HL-60 (cell line): ENCODE measurements around the gene USB1.

Source experiments
- DNase-seq, 2 experiments: peaks; one replicate each; pipeline ENCODE4 v3.0.0-alpha.2; 2010 to 2020; ENCODE audit warnings: low read depth in 1 of 2, low spot score in 1 of 2
- H3K27ac ChIP-seq: fragments of 250-450 bp; sonication (Bioruptor Pico); replicated peaks from 2 replicates; pipeline ENCODE4 v1.5.1; 2020; ENCODE audit warnings: mild to moderate bottlenecking, moderate library complexity
- H3K27me3 ChIP-seq: fragments of 250-450 bp; sonication (Bioruptor Pico); 2 replicates; pipeline ENCODE4 v1.5.1; 2021; ENCODE audit warnings: mild to moderate bottlenecking, moderate library complexity; ENCODE audit not compliant: insufficient read depth, poor library complexity, severe bottlenecking
- H3K4me3 ChIP-seq: replicated peaks from 2 replicates; pipeline ENCODE4 v1.5.1; 2011; ENCODE audit warnings: mild to moderate bottlenecking, control low read depth, low read length; ENCODE audit not compliant: insufficient read depth
- CTCF ChIP-seq: IDR thresholded peaks from one replicate; pipeline ENCODE4 v1.5.1; 2011; ENCODE audit warnings: low read length, control low read depth, inconsistent platforms; ENCODE audit not compliant: insufficient read depth
- GABPA ChIP-seq: IDR thresholded peaks from 2 replicates; pipeline ENCODE4 v1.6.1; 2012; ENCODE audit warnings: low read depth
- POLR2AphosphoS5 ChIP-seq: IDR thresholded peaks from 2 replicates; pipeline ENCODE4 v1.6.1; 2012; ENCODE audit warnings: low read depth
- REST ChIP-seq: IDR thresholded peaks from 2 replicates; pipeline ENCODE4 v1.6.1; 2012; ENCODE audit warnings: low read depth; ENCODE audit not compliant: insufficient replicate concordance
- SPI1 ChIP-seq: IDR thresholded peaks from 2 replicates; pipeline ENCODE4 v1.6.1; 2012; ENCODE audit warnings: low read depth, mild to moderate bottlenecking, borderline replicate concordance

The USB1 gene

GRCh38 chr16:57996406-57997175, 4.6 kb upstream of the USB1 start:
- Histone ChIP-seq H3K27ac (no peak overlapping the region), H3K4me3 (no peak overlapping the region), H3K27me3 (no peaks in the 10 kb centered on the region)
- DNase-seq, result no peak
- TF ChIP-seq REST (no peak), POLR2AphosphoS5 (no peak), GABPA (no peak), SPI1 (no peak), CTCF (no peak)

GRCh38 chr16:57997176-57997527, 4.1 kb upstream of the USB1 start:
- Histone ChIP-seq H3K4me3 (no peak overlapping the region), H3K27me3 (no peaks in the 10 kb centered on the region), H3K27ac (no peak overlapping the region)
- DNase-seq, result no peak
- no peak for TF ChIP-seq SPI1
- TF ChIP-seq CTCF, result no peak
- no peak for TF ChIP-seq REST
- no peak for TF ChIP-seq GABPA
- no peak for TF ChIP-seq POLR2AphosphoS5

- H3K4me3 ChIP-seq, result no peak overlapping the region
- TF ChIP-seq POLR2AphosphoS5 (no peak), GABPA (no peak), REST (no peak), CTCF (no peak), SPI1 (no peak)
Measured at GRCh38 chr16:57997528-57998265, 3.5 kb upstream of the USB1 start.

More at GRCh38 chr16:57997528-57998265, 3.5 kb upstream of the USB1 start:
- Histone ChIP-seq H3K27ac (peak overlapping the region; percentile 66), H3K27me3 (no peaks in the 10 kb centered on the region)
- DNase-seq, result no peak
